PC-9 (cell line): ENCODE results near the gene SHISA6.

Experiments
- EZH2 ChIP-seq: fragments of 200-600 bp; sonication (generic); IDR thresholded peaks from 2 replicates; pipeline ENCODE4 v1.8.0; 2017; ENCODE audit warnings: antibody characterized with exemption, low read depth
- TF ChIP-seq, protein P1 (sequence below): fragments of 200-600 bp; sonication (generic); conservative IDR thresholded peaks from 2 replicates; pipeline ENCODE4 v1.6.1; 2017; ENCODE audit warnings: mixed run types, antibody characterized with exemption, mild to moderate bottlenecking, moderate library complexity

DNA sequence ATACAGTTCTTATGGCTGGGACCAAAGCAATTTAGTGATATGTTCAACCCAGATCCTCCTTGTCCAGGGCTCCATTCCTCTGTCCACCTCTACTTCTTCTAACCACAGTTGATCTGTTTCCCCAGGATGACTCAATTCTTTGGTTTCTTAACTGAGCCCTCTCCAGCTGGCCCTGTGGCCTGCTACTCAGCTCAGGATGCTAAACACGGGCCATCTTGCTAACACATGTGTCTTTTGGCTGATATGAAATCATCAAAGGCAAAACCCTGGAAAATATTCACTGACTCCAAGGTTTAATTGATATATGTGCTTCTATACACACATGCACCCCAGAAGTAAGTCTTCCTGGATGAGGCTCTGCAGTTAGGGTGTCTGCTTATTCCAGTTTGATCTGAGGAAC, 43.8 kb downstream of the SHISA6 start:
- TF ChIP-seq, protein P1, sequence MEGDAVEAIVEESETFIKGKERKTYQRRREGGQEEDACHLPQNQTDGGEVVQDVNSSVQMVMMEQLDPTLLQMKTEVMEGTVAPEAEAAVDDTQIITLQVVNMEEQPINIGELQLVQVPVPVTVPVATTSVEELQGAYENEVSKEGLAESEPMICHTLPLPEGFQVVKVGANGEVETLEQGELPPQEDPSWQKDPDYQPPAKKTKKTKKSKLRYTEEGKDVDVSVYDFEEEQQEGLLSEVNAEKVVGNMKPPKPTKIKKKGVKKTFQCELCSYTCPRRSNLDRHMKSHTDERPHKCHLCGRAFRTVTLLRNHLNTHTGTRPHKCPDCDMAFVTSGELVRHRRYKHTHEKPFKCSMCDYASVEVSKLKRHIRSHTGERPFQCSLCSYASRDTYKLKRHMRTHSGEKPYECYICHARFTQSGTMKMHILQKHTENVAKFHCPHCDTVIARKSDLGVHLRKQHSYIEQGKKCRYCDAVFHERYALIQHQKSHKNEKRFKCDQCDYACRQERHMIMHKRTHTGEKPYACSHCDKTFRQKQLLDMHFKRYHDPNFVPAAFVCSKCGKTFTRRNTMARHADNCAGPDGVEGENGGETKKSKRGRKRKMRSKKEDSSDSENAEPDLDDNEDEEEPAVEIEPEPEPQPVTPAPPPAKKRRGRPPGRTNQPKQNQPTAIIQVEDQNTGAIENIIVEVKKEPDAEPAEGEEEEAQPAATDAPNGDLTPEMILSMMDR = no peak
- TF ChIP-seq EZH2 = no peak
